Measurements from ENCODE around the gene TSPAN16. TPM values are rescaled to one million over a fixed set of nuclear protein-coding genes. Genes with fewer than 3 reads are reported as not detected.

Gene TSPAN16
- total RNA-seq, 1 experiment from 2014 or later: not detected

GRCh38 chr19:11264452-11265176, 31.3 kb upstream of the TSPAN16 start:
- Histone ChIP-seq H3K9me3 (ENCODE audit: low read depth, low read length, poor library complexity, severe bottlenecking) (no peaks in the 10 kb centered on the region), H3K36me3 (ENCODE audit: insufficient read depth, low read length, poor library complexity, severe bottlenecking) (no peaks in the 10 kb centered on the region), H3K27me3 (replicated peaks; ENCODE audit: insufficient read depth, low read depth, low read length, poor library complexity) (no peaks in the 10 kb centered on the region), H3K4me3 (ENCODE audit: low read depth, low read length, poor library complexity, severe bottlenecking) (no peak overlapping the region), H3K4me1 (ENCODE audit: insufficient read depth, low read length, poor library complexity, severe bottlenecking) (peaks cover 9% of the 10 kb centered on the region), H3K27ac (ENCODE audit: low read depth, low read length, poor library complexity, severe bottlenecking) (no peak overlapping the region)
- BruUV-seq (replicated peaks): no TSS peak
- DNase-seq (ENCODE audit: low spot score): no peak
- intact Hi-C loops (cut with micrococcal nuclease; ENCODE audit: unreplicated experiment): no loop called here
- CTCF ChIA-PET: no interaction called here
- POLR2A ChIA-PET (ENCODE audit: low non-redundant PET): no interaction called here
- TF ChIP-seq CTCF (conservative IDR thresholded peaks at IDR 0.05; ENCODE audit: low read depth, low read length): no peak
- no peak for TF ChIP-seq EZH2 (IDR thresholded peaks at IDR 0.05; ENCODE audit: borderline replicate concordance, low read depth, low read length, poor library complexity, severe bottlenecking)

DNA sequence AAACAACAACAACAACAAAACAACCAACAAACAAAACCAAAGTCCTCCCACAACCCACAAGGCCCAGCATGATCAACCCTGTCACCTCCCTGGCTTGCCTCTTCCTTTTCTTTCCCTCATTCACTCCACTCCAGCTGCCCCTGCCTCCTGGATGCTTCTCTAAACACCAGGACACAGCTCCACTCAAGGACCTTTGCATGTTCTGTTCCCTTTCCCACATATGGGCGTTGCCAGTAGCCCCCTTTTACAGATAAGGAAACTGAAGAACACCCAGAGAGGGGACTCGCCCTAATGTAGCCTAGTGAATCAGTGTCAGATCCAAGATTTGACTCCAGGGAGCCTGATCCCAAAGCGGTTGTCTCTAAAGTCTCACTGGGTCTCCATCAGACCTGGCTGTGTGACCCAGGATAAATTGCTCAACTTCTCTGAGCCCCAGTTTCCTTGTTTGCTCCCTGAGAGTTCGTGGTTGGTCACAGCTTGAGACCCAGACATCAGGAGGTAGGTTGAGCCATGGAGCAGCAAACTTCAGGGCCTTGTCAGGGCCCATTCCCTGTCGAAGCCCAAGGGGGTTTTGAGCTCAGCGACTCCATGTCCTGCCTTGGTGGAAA, 30.7 kb upstream of the TSPAN16 start:
- POLR2A ChIA-PET (ENCODE audit: low non-redundant PET): interaction anchor here (0.6 kb wide), 1 partner anchor 29 kb away, joined by 3 read pairs; no protein-coding TSS in a partner anchor
- intact Hi-C loops (cut with micrococcal nuclease; ENCODE audit: unreplicated experiment): no loop called here
- H3K9me3 ChIP-seq (ENCODE audit: low read depth, low read length, poor library complexity, severe bottlenecking): no peaks in the 10 kb centered on the region
- no peak for TF ChIP-seq EZH2 (IDR thresholded peaks at IDR 0.05; ENCODE audit: borderline replicate concordance, low read depth, low read length, poor library complexity, severe bottlenecking)
- TF ChIP-seq CTCF (conservative IDR thresholded peaks at IDR 0.05; ENCODE audit: low read depth, low read length): no peak
- H3K27me3 ChIP-seq (replicated peaks; ENCODE audit: insufficient read depth, low read depth, low read length, poor library complexity): no peaks in the 10 kb centered on the region
- no peak overlapping the region for H3K4me3 ChIP-seq (ENCODE audit: low read depth, low read length, poor library complexity, severe bottlenecking)
- DNase-seq (ENCODE audit: low spot score): no peak
- no peaks in the 10 kb centered on the region for H3K36me3 ChIP-seq (ENCODE audit: insufficient read depth, low read length, poor library complexity, severe bottlenecking)
- BruUV-seq (replicated peaks): no TSS peak
- CTCF ChIA-PET: no interaction called here
- peaks cover 9% of the 10 kb centered on the region for H3K4me1 ChIP-seq (ENCODE audit: insufficient read depth, low read length, poor library complexity, severe bottlenecking)
- no peak overlapping the region for H3K27ac ChIP-seq (ENCODE audit: low read depth, low read length, poor library complexity, severe bottlenecking)

DNA sequence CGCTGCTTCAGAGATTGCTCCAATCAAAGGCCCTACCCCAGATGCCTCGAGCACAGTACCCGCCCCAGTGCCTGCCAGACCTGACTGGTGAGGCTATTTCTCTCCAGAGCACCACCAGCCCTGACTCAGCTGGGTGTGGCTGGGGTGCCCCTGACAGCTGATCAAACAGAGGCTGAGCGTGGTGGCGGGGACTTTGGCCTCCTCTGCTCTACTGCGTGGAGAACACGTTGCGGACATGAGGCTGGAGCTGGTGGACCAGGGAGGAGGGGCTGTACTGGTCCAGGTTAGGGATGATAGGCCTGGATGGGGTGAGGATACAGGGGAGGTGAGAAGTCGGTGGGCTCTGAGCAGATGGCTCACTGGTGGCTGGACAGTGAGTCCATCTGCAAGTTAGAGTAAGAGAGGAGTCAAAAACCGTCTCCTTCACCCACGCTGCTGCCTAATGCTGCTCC, 30.1 kb upstream of the TSPAN16 start:
- no peak for TF ChIP-seq EZH2 (IDR thresholded peaks at IDR 0.05; ENCODE audit: borderline replicate concordance, low read depth, low read length, poor library complexity, severe bottlenecking)
- TF ChIP-seq CTCF (conservative IDR thresholded peaks at IDR 0.05; ENCODE audit: low read depth, low read length): no peak
- intact Hi-C loops (cut with micrococcal nuclease; ENCODE audit: unreplicated experiment): no loop called here
- Histone ChIP-seq H3K27me3 (replicated peaks; ENCODE audit: insufficient read depth, low read depth, low read length, poor library complexity) (no peaks in the 10 kb centered on the region), H3K4me1 (ENCODE audit: insufficient read depth, low read length, poor library complexity, severe bottlenecking) (peaks cover 9% of the 10 kb centered on the region), H3K9me3 (ENCODE audit: low read depth, low read length, poor library complexity, severe bottlenecking) (no peaks in the 10 kb centered on the region), H3K36me3 (ENCODE audit: insufficient read depth, low read length, poor library complexity, severe bottlenecking) (no peaks in the 10 kb centered on the region), H3K4me3 (ENCODE audit: low read depth, low read length, poor library complexity, severe bottlenecking) (no peak overlapping the region), H3K27ac (ENCODE audit: low read depth, low read length, poor library complexity, severe bottlenecking) (no peak overlapping the region)
- ChIA-PET POLR2A (ENCODE audit: low non-redundant PET) (interaction anchor here (0.6 kb wide), 1 partner anchor 29 kb away, joined by 3 read pairs; no protein-coding TSS in a partner anchor), CTCF (interaction anchor here (0.7 kb wide), 1 partner anchor 22 kb away, joined by 11 read pairs; no protein-coding TSS in a partner anchor)
- no peak for DNase-seq (ENCODE audit: low spot score)
- no TSS peak for BruUV-seq (replicated peaks)
